ENCODE data around the gene NPC2.

NPC2 gene

DNA sequence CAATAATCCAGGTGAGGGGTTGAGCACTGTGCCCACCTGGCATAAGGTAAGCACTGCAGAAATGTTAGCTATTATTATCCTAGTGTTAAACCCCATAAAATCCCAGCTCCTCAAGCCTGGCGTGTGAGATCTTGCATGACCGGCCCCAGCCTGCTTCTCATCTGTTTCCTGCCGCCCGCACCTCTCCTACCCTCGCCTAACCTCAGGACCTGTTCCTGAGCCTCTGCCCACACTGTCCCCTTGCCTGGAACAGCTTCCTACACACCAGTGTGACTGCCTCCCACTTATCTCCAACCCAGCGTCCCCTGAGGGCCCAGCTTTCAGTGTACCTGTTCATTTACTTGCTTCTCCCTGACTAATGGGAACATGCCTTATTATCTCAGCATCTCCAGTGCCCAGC is 25.1 kb upstream of the NPC2 start:
- no peak for DNase-seq

DNA sequence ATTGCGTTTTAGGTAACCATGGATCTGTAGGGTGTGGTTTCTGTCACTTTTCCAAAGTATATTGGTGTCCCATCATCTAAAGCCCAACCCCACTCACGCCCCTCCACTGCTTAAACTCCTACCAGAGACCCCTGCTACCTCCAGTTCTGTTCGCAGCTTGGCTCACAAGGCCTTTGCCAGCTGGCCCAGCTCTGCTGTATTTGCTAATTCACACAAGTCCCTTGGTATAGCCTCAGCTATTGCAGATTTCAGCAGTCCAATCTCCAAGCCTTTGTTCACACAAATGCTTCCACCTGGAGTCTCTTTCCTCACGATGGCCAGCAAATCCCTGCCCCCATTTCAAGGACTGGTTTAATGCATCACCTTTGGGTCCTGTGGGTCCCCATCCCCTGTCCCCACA is 24.6 kb upstream of the NPC2 start:
- no peak for DNase-seq

DNA sequence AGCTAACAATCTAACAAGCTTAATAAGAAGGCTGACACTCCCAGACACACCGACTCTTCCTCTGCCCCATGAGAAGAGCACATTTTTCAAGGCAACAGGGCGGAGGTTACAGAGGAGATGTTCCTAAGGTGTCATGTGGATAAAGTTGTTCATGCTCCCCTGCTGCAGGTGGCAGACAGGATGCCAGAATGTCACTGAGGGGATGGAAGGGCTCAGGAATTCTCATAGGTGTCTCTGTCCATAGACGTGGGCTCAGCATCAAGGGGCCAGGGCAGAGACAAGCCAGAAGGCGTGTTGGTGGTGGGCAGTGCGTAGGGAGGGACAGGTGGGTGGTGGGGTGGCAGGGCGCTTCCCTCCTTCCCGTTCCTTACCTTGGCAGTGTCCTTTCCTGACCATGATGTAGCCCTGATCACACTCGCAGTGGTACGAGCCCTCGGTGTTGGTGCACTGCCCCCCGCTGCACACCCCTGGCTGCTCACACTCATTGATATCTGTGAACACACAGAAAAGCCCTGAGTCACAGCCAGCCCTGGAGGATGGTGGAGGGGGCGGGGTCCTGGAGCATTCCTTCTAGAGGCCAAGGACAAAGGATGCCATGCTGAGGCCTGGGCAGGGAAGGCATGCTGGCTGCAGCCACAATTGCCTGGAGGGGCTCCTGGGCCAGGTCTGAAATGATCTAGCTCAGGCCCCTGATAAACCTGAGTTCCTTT is 23.5 kb upstream of the NPC2 start:
- DNase-seq: no peak

DNA sequence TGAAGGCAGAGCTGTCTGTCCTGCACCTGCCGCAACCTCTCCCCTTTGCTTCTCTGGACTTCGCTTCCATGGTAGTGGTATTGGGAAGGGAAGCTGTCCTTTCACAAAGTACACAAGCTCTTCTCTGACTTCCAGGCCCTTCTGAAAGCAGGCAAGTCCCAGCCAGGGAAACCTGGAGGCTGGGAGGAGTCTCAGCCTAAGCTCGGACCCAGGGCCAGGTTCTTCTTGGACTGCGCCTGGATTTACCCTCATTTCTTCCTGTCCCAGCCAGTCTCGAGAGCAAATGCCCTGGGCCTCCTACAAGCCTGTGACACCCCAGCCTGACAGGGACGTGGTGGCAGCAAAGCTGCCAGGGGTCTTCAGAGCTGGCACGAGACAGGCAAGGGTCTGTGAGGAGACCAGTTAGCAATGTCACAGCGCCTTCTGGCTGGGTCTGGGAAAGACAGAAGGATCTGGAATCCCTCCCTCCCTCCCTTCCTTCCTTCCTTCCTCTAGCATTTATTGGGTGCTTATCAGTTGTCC is 22.8 kb upstream of the NPC2 start:
- DNase-seq: no peak

DNA sequence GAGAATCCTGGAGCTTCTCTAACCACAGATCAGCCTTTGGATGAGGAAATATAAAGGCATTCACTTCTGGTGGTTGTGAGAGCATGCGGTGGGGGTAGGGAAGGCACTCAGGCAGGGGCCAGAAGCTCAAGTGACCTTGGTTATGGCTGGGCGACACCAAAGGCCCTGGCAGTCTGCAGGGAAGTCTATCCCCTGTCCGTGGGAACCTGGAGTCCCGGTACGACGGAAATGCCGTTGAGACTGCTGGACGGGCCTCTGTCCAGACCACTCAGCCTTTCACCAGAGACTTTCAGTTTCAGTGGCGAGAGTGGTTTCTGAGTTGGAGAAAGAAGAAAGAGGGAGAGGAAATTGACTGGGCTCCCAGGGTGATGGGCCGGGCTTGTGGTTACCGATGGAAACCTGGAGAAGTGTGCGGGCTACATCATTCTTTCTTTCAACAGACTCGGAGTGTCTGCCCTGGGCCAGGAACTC is 21.4 kb upstream of the NPC2 start:
- DNase-seq: no peak

DNA sequence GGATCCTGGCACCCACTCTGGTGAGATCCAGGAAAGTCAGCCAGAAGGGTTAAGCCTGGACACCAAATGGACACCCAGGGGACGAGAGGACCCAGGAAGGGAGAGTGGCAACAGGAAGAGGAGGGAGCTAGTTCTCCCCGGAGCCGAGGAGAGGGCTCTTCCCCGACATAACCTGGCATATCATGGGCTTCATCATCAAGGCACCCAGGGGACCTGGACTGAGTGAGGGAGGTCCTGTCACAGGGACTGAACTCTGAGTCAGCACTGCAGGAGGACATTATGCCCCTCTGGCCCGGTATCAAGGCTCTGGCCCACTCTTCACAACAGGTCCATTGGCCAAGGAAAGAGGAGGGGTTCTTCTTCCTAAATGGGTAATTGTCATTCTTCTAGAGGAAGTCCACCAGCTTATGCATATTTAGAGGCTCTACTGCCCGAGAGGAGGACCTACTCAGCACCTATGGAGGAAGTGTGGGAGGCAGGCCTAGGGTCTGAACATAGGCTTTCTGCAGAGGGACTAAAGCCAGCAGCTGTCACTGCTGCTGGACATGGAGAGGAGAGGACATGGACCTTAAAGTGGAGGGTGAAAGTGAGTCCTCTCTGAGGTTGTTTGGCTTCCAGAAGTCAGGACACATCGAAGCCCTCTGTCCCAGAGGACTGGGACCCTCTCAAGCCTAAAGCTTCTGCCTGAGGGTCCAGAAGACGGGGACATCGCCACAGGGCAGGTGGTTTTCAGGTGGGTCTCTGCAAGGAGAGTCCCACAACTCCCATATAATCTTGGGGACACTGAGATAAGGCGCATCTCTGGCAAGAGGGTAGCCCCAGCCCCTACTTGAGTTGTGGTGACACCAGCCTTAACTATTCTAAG is 19.1 kb upstream of the NPC2 start:
- DNase-seq: no peak

DNA sequence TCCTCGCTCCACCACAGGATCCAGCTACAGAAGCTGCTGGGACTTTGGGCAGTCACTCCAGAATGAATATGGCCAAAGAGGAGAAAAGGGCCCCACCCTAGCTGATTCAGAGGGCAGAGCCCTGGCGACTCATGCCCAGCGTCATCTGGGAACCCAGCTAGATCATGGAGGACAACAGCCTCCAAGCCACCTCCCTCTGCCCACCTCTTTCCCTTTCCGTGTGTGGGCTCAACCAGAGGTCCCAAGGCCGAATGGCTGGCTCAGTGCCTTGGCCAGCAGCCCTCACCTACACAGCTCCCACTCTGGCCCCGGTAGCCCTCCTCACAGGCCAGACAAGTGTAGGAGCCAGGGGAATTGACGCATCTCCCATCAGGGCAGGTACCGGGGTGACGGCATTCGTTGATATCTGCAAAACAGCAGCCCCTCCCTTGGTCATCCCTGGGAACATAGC is 17.9 kb upstream of the NPC2 start:
- no peak for DNase-seq

DNA sequence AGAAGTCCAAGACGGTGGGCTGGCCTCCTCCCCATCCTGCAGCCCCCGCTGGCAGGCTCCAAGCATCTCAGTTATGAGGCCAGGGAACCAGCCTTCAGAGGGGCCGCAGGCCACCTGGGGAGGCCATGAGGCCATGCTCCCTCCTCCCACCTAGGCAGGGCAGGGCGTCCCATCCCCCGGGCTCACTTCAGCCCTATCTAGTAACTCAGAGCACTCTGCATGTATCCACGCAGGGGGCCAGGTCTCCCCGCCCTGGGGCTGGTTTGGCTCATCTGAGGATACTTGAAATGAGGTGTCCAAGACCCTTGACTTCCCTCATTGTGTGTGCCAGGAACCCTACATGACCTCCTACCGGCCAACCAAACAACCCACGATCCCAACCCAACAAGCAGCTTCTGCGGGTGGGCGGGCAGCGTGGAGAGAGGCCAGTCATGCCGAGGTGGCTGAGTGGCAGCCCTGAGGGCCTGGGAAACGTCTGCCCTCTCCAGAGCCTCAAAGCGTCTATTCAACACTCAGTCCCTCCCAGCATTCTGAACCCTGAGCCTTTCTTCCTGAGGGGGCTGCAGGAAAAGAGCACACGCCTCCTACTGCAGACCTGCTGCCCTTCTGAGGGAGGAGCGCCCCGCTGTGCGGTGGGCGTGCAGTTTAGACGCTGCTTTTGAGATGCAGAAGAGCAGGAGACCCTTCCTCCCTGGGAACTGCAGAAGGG is 17.3 kb upstream of the NPC2 start:
- DNase-seq: no peak

DNA sequence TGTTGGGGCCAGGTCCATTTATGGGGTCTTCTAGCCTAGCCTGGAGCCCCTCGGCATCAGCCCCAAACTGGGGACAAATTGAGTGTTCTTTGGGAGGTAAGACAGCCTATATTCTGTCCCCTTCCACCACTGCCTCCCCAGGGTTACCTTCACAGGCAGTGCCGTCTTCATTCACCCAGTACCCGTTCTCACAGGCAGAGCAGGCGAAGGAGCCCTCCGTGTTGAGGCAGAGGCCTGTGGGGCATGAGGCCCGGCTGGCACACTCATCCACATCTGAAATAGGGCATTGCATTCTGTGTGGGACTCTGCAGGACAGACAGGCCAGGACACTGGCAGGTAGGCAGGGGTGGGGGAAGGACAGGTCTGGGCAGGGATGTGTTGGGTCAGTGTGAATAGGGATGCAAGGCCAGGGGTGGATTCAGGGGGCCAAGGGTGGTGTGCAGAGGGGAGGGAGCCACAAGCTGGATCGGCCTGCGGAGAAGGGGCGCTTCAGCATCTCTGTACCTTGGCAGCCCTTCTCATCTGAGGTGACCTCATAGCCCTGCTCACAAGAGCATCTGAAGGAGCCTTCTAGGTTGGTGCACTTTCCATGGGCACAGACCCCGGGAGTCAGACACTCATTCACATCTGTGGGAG is 16.6 kb upstream of the NPC2 start:
- DNase-seq: no peak

DNA sequence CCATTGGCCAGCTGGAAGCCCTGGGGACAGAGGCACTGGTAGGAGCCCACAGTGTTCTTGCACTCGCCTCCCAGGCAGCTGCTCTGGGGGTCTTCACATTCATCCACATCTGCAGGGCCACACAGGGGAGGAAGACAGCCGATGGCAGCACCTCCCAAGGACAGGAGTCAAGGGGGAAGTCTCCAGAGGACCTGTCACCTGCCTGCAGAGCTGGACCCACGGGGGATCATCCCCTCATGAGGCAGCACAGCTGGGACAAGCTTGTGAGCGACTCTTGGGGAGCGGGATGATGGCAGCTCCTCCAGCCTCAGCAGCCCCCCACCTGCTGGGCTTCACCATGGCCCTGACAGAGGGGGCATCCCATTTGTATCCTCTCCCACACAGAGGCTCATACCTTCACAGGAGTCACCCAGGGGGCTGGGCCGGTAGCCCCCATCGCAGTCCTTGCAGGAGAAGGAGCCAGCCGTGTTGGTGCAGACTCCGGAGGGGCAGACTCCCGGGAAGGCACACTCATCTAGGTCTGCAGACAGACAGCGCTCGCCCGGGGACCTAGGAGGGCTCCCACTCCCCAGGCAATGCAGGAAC is 15.8 kb upstream of the NPC2 start:
- DNase-seq: no peak

DNA sequence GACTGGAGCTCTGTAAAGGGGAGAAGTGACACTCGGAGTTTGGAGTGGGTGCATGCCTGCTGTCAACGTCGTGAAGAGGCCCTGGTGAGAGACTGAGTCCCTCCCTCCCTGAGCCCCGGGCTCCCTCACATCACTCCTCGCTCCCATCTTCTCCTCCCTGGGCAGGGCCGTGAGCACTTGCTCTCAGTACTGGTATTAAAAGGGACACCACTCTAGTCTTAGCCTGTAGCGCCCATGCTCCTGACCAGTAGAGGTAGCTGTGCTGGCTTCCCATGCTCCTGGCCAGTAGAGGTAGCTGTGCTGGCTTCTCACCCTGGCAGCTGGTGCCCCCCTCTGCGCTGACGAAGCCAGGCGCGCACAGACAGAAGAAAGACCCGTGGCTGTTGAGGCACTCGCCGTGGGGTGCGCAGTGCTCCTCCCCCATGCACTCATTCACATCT is 15.2 kb upstream of the NPC2 start:
- no peak for DNase-seq

DNA sequence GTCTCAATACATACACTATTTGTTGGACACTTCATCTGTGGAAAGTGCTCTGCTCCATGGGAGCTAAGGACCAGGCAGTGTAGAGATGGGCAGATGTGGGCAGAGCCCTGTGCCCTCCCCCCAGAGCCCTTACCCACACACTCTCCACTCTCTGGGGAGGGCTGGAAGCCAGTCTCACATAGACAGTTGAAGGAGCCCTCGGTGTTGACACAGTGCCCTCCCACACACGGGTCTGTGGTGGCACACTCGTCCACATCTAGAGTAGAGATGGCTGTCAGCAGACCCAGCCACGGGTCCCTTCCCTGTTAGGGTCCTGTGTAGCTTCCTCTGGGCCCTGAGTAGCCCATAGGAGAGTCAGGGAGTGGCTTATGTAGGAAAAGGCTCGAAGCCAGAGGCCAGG is 14.7 kb upstream of the NPC2 start:
- DNase-seq: no peak

DNA sequence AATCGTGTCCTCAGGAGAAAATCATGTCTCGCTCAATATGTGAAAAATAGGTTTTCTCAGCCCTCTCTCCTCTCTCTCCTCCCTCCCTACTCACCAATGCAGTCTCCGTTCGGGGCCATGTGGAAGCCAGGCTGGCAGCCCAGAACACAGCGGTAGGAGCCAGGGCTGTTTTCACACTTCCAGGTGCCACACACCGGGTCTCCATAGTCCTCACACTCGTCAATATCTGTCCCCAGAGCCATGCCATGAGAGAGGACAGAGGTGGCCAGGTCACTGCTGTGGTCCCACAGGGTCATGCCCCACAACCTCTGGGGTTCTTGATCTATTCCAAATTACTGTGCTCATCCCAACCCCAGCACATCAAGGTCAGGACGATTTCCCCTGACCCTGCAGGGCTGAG is 14.0 kb upstream of the NPC2 start:
- DNase-seq: no peak

DNA sequence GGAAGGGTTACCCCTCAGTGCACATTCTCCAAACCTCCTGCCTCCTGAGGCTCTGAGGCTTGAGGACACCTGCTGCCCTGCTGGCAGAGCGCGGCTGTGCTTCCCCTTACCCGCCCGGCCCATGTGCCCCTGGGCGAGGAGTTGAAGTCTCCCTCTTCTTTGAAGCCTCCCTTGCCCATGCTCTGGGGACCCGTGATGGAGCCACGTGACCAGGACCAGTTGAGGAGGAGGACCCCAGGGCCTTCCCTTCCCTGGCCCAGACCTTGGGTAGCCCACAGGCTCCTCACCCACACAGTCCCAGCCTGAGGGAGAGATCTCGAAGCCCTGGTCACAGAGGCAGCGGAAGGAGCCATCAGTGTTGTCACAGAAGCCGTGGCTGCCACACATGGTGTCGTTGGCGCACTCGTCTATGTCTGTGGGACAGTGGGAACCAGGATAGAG is 13.3 kb upstream of the NPC2 start:
- DNase-seq: no peak

DNA sequence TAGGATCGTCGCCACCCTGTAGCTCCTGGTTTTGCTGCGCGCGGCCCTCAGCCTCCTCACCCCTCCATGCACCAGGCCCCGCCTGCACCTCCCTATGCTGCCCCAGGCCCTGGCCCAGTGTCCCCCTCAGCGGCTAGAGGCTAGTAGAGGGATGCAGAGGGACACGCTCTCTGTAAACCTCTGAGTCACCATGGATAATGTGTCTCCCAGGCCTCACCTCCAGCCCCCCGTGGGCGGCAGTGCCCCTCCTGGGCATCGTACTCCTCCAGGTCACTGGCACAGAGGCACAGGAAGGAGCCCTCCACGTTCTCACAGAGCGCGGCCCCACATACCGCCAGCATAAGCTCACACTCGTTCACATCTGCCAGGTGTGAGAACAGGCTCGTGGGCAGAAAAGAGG is 12.7 kb upstream of the NPC2 start:
- no peak for DNase-seq

DNA sequence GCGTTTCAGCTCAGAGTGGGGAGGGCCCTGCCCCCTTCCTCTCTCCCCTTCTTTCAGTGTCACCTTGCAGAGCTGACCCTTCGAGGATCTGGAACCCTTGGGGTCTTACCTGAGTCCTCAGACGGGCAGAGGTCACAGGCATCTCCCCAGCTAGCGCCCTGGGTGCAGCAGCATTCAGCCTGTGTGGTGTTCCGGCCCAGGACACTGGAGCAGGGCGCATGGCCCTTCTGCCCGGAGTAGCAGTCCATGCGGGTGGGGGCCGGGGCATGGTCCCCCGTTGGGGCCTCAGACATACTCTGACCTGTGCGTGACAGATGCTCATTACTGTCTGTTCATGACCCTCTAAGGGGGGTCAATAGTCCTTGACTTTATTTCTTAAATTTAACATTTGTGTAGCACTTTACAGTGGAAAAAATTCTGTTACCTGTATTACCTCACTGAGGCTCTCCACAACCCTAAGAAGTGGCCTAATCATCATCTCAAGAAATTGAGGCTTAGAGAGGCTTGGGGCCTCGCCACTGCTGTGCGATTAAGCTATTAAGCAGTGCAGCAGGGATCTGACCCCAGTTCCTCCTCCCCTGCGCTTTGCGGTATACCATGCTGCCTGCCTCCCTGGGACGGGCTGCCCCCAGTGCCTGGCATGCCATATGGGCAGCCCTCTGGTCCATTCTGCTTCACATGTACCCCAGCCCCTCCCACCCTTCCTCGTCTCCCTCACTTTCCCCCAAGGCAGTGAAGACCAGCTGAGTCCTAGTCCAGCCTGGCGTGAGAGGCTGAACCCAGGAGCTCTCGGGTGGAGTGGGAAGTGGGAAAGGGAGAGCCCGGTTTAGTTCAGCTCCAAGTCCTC is 12.0 kb upstream of the NPC2 start:
- no peak for DNase-seq

DNA sequence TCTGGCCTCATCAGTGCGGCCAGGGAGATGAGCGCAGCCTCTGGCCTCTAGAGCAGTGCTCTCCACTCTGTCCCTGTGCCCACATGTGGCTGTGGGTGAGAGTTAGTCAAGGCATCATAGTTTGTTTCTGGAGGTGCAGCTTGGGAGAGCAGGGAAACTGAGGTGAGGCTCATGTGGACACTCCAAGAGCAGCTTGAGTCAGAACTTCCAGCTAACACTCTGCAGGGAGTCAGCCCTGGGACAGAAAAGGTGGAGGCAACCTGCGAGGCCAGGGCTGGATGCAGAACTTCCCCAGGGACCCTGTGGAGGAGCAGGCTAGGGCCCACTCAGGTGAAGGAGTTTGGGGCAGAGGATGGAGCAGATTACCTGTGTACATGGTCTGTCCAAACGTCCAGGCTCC is 11.3 kb upstream of the NPC2 start:
- DNase-seq: no peak

DNA sequence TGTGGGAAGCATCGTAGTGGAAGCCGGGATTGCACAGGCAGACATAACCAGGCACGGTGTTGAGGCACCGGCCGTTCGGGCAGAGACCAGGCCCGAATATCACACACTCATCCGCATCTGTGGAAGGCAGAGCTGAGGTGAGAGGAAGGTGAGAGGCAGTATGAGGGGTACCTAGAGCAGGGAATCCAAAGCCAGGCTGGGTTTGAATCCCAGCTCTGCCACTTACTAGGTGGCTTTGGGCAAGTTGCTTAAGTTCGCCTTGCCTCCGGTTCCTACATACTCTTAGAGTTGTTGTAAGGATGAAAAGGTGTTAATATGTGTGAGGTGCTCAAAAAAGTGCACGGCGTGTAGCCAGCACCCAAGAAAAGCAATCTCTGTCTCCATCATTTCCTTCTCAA is 10.8 kb upstream of the NPC2 start:
- DNase-seq: no peak

DNA sequence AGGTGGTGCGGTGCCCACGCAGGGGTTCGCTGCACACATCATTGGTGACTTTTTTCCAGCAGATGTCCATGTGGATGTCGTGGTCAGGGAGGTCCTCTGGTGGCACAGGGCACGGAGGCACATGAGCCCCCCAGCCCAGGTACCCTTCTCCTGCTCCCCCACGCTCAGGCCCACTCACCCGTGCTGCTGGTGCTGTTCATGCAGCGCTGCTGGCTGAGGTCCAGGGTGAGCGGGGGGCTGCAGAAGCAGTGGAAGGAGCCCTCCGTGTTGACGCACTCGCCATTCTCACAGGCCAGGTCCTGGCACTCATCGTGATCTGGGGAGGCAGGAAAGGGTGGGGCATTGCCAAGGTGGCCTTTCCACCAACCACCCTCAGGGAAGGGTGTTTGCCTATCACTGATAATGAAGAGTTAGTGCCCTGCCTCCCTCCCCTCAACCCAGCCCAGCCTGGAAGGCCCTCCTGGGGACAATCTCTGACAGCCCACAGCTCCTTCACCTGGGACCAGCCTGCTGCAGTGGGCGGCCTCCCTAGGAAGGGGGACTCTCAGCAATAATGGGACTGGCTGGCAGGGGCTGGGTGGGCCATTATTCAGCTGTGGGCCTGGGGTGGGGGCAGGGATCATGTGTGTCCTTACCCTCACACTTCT is 10.3 kb upstream of the NPC2 start:
- DNase-seq: no peak

DNA sequence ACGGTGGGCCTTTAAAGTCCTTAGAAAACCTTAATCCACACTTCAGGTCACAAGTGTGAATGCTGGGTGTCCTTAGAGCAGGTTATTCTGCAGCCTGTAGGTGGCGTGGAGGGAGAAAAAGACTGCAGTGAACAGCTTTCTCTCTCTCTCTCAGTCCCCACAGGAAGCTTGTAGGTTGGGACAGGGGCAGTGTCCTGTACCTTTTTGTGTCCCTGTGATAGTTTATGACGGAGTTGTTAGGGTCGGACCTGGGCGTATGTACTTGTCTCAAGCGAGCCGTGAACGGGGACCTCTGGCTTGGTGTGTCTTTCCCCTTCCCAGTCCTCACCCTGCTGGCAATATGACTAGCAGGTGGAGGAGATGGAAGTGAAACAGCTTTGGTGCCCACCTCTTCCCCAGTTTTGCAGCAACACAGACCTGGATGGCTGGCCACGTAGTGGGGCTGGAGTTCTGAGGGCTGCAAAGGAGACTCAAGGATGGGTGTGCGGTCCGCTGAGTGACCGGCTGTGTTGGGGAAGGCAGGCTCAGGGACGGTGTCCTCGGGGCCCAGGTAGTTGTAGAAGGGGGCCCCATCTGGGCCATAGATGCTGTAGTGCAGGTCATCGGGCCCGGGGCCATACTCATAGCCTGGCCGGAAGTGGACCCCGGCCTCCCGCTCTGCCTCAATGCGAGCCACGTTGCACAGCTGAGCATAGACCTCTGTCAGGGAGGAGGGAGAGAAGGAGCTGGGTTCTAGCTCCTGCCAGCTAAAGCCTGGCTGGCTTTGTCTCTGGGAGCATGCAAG is 9.3 kb upstream of the NPC2 start:
- DNase-seq: no peak

Data from stimulated activated CD4-positive, alpha-beta T cell treated with anti-CD3 and anti-CD28 coated beads, Interleukin-2, amount 100 ng/mL, for 48 hours (primary cell).